ENCODE measurements around the gene PDE4D.

GRCh38 chr5:59264013-59264412 is 629.5 kb downstream of the PDE4D start:
- TF ChIP-seq ARNT (IDR thresholded peaks at IDR 0.05) (no peak), TARDBP (IDR thresholded peaks at IDR 0.05) (no peak), HDGF (IDR thresholded peaks at IDR 0.05; ENCODE audit: borderline replicate concordance) (no peak), ELF4 (IDR thresholded peaks at IDR 0.05) (no peak), FOXA1 (IDR thresholded peaks at IDR 0.05) (no peak), ZNF384 (IDR thresholded peaks at IDR 0.05) (no peak), FOXM1 (IDR thresholded peaks at IDR 0.05; ENCODE audit: borderline replicate concordance) (no peak), BHLHE40 (IDR thresholded peaks at IDR 0.05; ENCODE audit: borderline replicate concordance) (no peak), SP1 (IDR thresholded peaks at IDR 0.05) (no peak), SUZ12 (IDR thresholded peaks at IDR 0.05) (no peak), FOXK2 (IDR thresholded peaks at IDR 0.05) (no peak), L3MBTL2 (conservative IDR thresholded peaks at IDR 0.05) (no peak), LEF1 (IDR thresholded peaks at IDR 0.05; ENCODE audit: borderline replicate concordance) (no peak)
- TF ChIP-seq, protein P1, sequence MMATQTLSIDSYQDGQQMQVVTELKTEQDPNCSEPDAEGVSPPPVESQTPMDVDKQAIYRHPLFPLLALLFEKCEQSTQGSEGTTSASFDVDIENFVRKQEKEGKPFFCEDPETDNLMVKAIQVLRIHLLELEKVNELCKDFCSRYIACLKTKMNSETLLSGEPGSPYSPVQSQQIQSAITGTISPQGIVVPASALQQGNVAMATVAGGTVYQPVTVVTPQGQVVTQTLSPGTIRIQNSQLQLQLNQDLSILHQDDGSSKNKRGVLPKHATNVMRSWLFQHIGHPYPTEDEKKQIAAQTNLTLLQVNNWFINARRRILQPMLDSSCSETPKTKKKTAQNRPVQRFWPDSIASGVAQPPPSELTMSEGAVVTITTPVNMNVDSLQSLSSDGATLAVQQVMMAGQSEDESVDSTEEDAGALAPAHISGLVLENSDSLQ (IDR thresholded peaks at IDR 0.05): no peak

All from HEK293T (cell line).